Lower leg skin (tissue), 4 donors: ENCODE results near the gene LRTM1. TPM values are rescaled to one million over a fixed set of nuclear protein-coding genes. Genes with fewer than 3 reads are reported as not detected.

Source experiments
- DNase-seq, 2 donors: peaks; one replicate each; pipeline ENCODE4 v3.0.0-alpha.2; 2019; ENCODE audit warnings: low spot score in 2 of 2
- H3K4me3 ChIP-seq: fragments of 200-600 bp; sonication (generic); 2 replicates; pipeline ENCODE4 v1.5.1; 2017; ENCODE audit warnings: mild to moderate bottlenecking, low read depth; ENCODE audit not compliant: poor library complexity, severe bottlenecking
- CTCF ChIP-seq, 3 donors: fragments of 450-650 bp; IDR thresholded peaks; one replicate each; pipeline ENCODE4 v1.5.1; 2016; ENCODE audit warnings: antibody characterized with exemption in 3 of 3, mild to moderate bottlenecking in 3 of 3, moderate library complexity in 2 of 3
- POLR2A ChIP-seq, 2 donors: fragments of 450-650 bp; IDR thresholded peaks; one replicate each; pipeline ENCODE4 v1.6.1; 2016 to 2017; ENCODE audit warnings: antibody characterized with exemption in 2 of 2, mild to moderate bottlenecking in 1 of 2, moderate library complexity in 1 of 2
- WGBS, 2 donors: methylation state at CpG; one replicate each; pipeline ENCODE4 v1.1.5; 2018; 5-methylcytosine and 5-hydroxymethylcytosine counted together
- intact Hi-C: fragments of 100-400 bp; cut with DNase I; formaldehyde crosslinking; loops from one replicate; pipeline ENCODE4 v1.15.0; 2023; ENCODE audit warnings: low total_unique reads
- total RNA-seq, 4 donors: library from RNA; depleted of rRNA; stranded (reverse); fragments of >200 nt; gene quantifications; one replicate each; pipeline ENCODE4 v1.1.0, GENCODE V29; 2016

The LRTM1 gene
- not detected for total RNA-seq

- intact Hi-C loops = no loop called here
- TF ChIP-seq POLR2A (IDR thresholded peaks at IDR 0.05) = no peak
- TF ChIP-seq CTCF (IDR thresholded peaks at IDR 0.05) = no peak
- no peak within 1 kb of the TSS for H3K4me3 ChIP-seq
- no peak for DNase-seq
- WGBS, 2 donors = 90 to 92% methylated on average over 14 of the region's 14 CpGs
Observed at GRCh38 chr3:54928046-54928770, at the start of gene LRTM1. TSS of gene LRTM1 (minus strand) at chr3:54928059. CDS start at chr3:54927911, 148 bp downstream.

- H3K4me3 ChIP-seq = no peak overlapping the region
- 97 to 100% methylated on average over 1 of the region's 1 CpG for WGBS, 2 donors
- no peak for TF ChIP-seq POLR2A (IDR thresholded peaks at IDR 0.05)
- no peak for TF ChIP-seq CTCF (IDR thresholded peaks at IDR 0.05)
- no peak for DNase-seq
- intact Hi-C loops = no loop called here
Observed at GRCh38 chr3:54977439-54977838, 49.6 kb upstream of the LRTM1 start.

DNA sequence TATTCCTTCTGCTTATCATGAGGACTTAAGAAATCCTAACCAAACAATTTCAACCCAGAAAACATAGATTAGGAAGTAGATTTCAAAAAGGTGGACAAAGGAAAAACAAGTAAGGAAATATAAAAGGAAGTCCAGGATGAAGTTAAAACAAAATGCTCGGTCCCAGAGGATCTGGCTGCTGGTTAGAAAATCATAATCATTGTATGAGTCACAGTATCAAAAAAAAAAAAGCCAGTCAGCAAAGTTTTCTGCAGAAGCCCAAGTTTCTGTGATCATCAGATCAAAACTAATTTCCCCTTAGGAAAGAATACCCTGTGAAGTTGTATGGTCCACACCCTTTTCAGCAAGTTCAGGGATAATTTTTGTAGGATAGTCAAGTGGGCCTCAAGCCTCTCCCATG lies 43.0 kb upstream of the LRTM1 start:
- TF ChIP-seq CTCF (IDR thresholded peaks at IDR 0.05) (no peak), POLR2A (IDR thresholded peaks at IDR 0.05) (no peak)
- intact Hi-C loops = no loop called here
- no peak overlapping the region for H3K4me3 ChIP-seq
- WGBS, 2 donors = 11 to 15% methylated on average over 1 of the region's 1 CpG
- no peak for DNase-seq

- no peak overlapping the region for H3K4me3 ChIP-seq
- intact Hi-C loops = no loop called here
- TF ChIP-seq CTCF (IDR thresholded peaks at IDR 0.05) (no peak), POLR2A (IDR thresholded peaks at IDR 0.05) (no peak)
- DNase-seq = no peak
- WGBS, 2 donors = 91 to 95% methylated on average over 3 of the region's 3 CpGs
Observed at GRCh38 chr3:54969652-54970051, 41.8 kb upstream of the LRTM1 start.

DNA sequence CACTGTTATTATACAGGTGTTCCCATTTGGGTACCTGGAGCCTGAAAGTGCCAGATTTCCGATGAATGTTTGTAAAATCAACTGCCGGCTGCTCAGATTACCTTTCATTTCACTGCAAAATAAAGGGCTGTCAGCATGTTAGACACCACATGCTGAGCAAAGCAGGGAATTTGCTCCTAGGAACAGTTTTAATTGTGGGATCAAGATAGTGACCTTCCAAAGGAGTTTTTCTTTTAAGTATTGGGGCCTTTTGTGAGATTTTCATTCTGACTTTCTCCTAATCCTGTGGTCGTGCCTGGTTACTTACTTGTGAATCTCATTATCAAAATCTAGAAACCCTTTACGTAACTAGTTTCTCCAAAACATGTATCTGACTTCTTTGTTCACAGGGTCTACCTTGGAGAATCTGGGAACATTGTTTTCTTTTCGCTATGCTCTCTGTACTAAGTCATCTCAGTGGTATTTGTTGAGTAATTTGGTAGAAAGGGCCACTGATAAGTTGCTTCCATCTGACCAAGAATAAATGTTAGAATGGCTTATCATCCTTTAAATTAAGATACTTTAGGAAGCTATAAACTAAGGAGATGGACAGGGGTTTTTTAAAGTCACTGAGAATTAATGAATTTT lies 40.8 kb upstream of the LRTM1 start:
- no peak overlapping the region for H3K4me3 ChIP-seq
- DNase-seq = no peak
- no peak for TF ChIP-seq CTCF (IDR thresholded peaks at IDR 0.05)
- no peak for TF ChIP-seq POLR2A (IDR thresholded peaks at IDR 0.05)
- intact Hi-C loops = no loop called here
- WGBS, 2 donors = 94 to 95% methylated on average over 5 of the region's 5 CpGs
